HG03571 (cell line): ENCODE measurements around the gene GCHFR.

Source experiments
- ATAC-seq: cut with Tn5 transposase; IDR thresholded peaks from one replicate; pipeline ENCODE4 v1.9.1; 2021; ENCODE audit not compliant: unreplicated experiment

GCHFR gene

DNA sequence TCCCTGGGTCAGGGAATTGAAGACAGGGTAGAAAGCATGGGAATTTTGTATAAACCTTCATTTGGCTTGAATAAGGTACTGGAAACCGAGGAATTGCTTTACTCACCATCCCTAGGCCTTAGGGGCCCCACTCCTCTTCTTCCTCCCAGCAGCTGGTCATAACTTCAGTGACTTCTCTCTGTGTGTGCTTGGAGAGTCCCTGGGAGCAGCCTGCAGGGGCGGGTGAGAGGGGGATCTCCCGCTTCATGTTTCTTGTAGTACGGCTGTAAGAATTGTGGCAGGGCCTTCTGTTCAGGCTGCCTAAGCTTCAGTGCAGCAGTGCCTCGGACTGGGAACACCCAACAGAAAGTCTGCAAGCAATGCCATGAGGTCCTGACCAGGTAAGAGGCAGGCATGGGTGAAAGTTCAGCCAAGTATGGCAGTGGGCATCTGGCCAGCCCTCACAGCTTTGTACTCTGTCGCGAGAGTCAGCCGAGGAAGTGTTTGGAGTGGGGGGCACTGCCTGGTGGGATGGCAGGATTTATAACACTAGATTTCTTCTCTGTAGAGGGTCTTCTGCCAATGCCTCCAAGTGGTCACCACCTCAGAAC is 45.1 kb downstream of the GCHFR start:
- no peak for ATAC-seq

DNA sequence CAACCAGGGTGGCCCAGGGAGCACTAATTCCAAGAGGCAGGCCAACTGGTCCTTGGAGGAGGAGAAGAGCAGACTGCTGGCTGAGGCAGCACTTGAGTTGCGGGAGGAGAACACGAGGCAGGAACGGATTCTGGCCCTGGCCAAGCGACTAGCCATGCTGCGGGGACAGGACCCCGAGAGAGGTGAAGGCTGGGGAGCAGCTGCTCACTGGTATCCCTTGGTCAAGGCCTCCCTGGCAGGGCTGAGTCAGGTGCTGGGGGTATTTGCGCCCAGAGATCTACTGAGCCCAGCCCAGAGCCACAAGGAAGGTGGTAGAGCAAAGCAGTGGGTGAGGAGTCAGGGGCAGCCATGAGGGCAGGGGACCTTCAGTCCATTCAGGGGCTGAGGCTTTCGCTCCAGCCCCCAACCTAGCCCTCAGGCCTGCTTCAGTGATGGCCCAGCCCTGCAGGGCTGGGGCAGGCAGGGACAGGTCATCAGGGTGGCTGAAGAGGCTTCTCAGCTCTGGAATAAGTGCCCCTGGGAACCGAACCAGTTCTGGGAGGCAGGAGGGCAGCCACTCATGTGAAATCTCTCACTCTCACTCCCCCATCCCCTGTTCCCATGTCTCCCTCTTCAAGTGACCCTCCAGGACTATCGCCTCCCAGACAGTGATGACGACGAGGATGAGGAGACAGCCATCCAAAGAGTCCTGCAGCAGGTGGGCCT is 49.0 kb downstream of the GCHFR start:
- ATAC-seq: no peak

DNA sequence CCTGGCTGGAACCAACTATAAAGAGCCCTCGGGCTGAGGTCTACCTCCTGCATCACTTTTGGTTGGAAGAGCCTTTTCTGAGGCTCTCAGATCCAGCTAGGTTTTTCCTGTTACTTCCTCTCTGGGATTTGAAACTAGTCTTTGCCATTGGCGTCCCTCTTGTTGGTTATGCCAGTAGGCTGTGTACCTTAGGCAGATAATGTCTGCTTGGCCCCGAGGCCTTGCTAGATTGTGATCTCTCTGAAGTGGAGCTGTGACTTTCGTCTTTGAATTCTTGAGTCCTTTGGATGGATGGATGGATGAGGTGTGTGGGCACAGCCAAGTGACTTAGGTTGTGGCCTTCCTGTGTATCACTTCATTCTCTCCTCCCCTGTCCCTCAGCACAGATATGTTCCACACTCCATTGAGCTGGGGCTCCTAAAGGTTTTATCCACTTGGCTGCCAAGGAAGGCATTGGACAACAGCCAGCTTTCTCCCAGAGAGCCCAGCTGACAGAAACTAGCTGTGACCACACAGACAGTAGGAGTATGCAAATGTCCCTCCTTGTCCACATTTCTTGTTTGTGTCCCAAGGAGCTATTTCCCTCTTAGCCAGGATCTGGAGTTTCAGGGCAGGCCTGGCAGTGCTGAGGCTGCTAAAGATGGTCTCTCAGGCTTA is 51.3 kb downstream of the GCHFR start:
- ATAC-seq: no peak
